A673 (cell line): ENCODE data around the gene AHDC1.

ENCODE experiments used
- CTCF ChIP-seq: fragments of 300-800, 200-600 bp; sonication (generic); conservative IDR thresholded peaks from 2 replicates; pipeline ENCODE4 v1.5.1; 2017; ENCODE audit warnings: low read depth, mild to moderate bottlenecking, antibody characterized with exemption, low read length, moderate library complexity, mixed read lengths
- EZH2 ChIP-seq: fragments of 200-600 bp; sonication (generic); IDR thresholded peaks from 2 replicates; pipeline ENCODE4 v1.6.1; 2017; ENCODE audit warnings: borderline replicate concordance, low read depth, mild to moderate bottlenecking, mixed read lengths, antibody characterized with exemption, low read length; ENCODE audit not compliant: poor library complexity, severe bottlenecking

- TF ChIP-seq CTCF (no peak), EZH2 (no peak)
Observed at GRCh38 chr1:27634985-27635367, 31.0 kb upstream of the AHDC1 start, which contains the start of gene FGR.
